Breast epithelium (tissue), 4 donors: ENCODE results near the gene IPCEF1. TPM values are rescaled to one million over a fixed set of nuclear protein-coding genes. Genes with fewer than 3 reads are reported as not detected.

Experiments
- DNase-seq, 2 donors: peaks; one replicate each; pipeline ENCODE4 v3.0.0-alpha.2; 2019; ENCODE audit warnings: low spot score in 2 of 2
- H3K27ac ChIP-seq, 2 donors: fragments of 200-600 bp; sonication (generic) in 1 of 2; one replicate each; pipeline ENCODE4 v1.5.1; 2016 to 2019; ENCODE audit warnings: mild to moderate bottlenecking in 1 of 2
- H3K27me3 ChIP-seq, 2 donors: fragments of 200-600 bp; sonication (generic) in 1 of 2; one replicate each; pipeline versions ENCODE4 v1.5.1 to v1.6.0; 2017 to 2019; ENCODE audit warnings: control low read depth in 1 of 2, mild to moderate bottlenecking in 1 of 2
- H3K36me3 ChIP-seq: fragments of 200-600 bp; one replicate; pipeline ENCODE4 v1.5.1; 2019
- H3K4me1 ChIP-seq, 2 donors: fragments of 200-600 bp; sonication (generic); one replicate each; pipeline ENCODE4 v1.5.1; 2016 to 2019; ENCODE audit warnings: control low read depth in 1 of 2
- H3K4me3 ChIP-seq, 3 donors: fragments of 200-600 bp; sonication (generic); 1 replicate in 2 of 3; 2 replicates in 1 of 3; pipeline ENCODE4 v1.5.1; 2016 to 2019; ENCODE audit warnings: mild to moderate bottlenecking in 3 of 3, moderate library complexity in 2 of 3
- H3K9me3 ChIP-seq, 2 donors: fragments of 200-600 bp; sonication (generic) in 1 of 2; one replicate each; pipeline ENCODE4 v1.5.1; 2016 to 2019; ENCODE audit warnings: control low read depth in 1 of 2
- CTCF ChIP-seq, 3 donors: fragments of 450-650 bp; IDR thresholded peaks; one replicate each; pipeline ENCODE4 v1.5.1; 2016 to 2017; ENCODE audit warnings: antibody characterized with exemption in 3 of 3, mild to moderate bottlenecking in 3 of 3, moderate library complexity in 3 of 3
- POLR2A ChIP-seq: fragments of 450-650 bp; IDR thresholded peaks from one replicate; pipeline ENCODE4 v1.6.1; 2016; ENCODE audit warnings: antibody characterized with exemption, mild to moderate bottlenecking, moderate library complexity
- POLR2AphosphoS5 ChIP-seq, 3 donors: sonication (generic); formaldehyde crosslinking; IDR thresholded peaks; one replicate each; pipeline ENCODE4 v1.6.1; 2017; ENCODE audit warnings: antibody characterized with exemption in 3 of 3
- intact Hi-C: fragments of 100-400 bp; cut with DNase I; formaldehyde crosslinking; loops from one replicate; pipeline ENCODE4 v1.15.1; 2023; ENCODE audit warnings: low total_unique reads
- total RNA-seq, 3 donors: library from RNA; depleted of rRNA; stranded (reverse); fragments of >200 nt; gene quantifications; one replicate each; pipeline ENCODE4 v1.1.0, GENCODE V29; 2016

The IPCEF1 gene
- total RNA-seq, 3 donors from 2014 or later, result 3.7 to 6.7 (median 5.6) TPM

DNA sequence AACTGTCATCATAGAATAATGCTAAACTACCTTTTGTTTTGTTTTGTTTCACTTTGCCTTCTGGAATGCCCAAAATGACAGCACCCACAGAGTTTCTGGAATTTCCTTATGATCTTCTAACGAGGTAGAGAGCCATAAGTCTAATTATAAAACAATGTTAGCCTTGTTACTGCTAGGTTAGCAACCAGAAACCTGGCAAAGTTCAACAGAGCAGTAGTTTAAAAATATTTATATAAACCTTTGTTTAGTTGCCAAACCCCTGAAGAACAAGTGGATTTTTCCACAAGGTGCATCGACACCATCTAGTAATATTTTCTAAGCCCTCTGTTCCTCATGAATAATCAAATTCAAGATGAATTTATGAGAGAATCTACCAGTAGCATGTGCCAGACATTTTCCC lies 27.6 kb upstream of the IPCEF1 start:
- DNase-seq, result no peak
- Histone ChIP-seq H3K4me1 (no peaks in the 10 kb centered on the region), H3K9me3 (peaks cover 0 to 2% of the 10 kb centered on the region in 2 donors), H3K27me3 (no peaks in the 10 kb centered on the region), H3K36me3 (no peaks in the 10 kb centered on the region), H3K27ac (peak overlapping the region; percentile 28 to 68), H3K4me3 (no peak overlapping the region)
- intact Hi-C loops, result no loop called here
- TF ChIP-seq POLR2A (no peak), CTCF (IDR thresholded peaks at IDR 0.05) (no peak), POLR2AphosphoS5 (IDR thresholded peaks at IDR 0.05) (no peak)

GRCh38 chr6:154383273-154383672 lies 26.7 kb upstream of the IPCEF1 start:
- TF ChIP-seq POLR2A (no peak), CTCF (IDR thresholded peaks at IDR 0.05) (no peak), POLR2AphosphoS5 (IDR thresholded peaks at IDR 0.05) (no peak)
- Histone ChIP-seq H3K36me3 (no peaks in the 10 kb centered on the region), H3K4me3 (no peak overlapping the region), H3K4me1 (no peaks in the 10 kb centered on the region), H3K27ac (peak overlapping the region; percentile 16 to 68), H3K27me3 (no peaks in the 10 kb centered on the region), H3K9me3 (no peaks in the 10 kb centered on the region)
- intact Hi-C loops, result no loop called here
- DNase-seq, result no peak

GRCh38 chr6:154382740-154383139 lies 26.1 kb upstream of the IPCEF1 start:
- intact Hi-C loops, result no loop called here
- no peak for DNase-seq
- no peaks in the 10 kb centered on the region for H3K4me1 ChIP-seq
- TF ChIP-seq CTCF (IDR thresholded peaks at IDR 0.05), result no peak
- TF ChIP-seq POLR2AphosphoS5 (IDR thresholded peaks at IDR 0.05), result no peak
- H3K9me3 ChIP-seq, result no peaks in the 10 kb centered on the region
- no peaks in the 10 kb centered on the region for H3K27me3 ChIP-seq
- H3K4me3 ChIP-seq, result no peak overlapping the region
- no peak overlapping the region for H3K27ac ChIP-seq
- H3K36me3 ChIP-seq, result no peaks in the 10 kb centered on the region

- no peak overlapping the region for H3K4me3 ChIP-seq
- intact Hi-C loops, result no loop called here
- H3K36me3 ChIP-seq, result no peaks in the 10 kb centered on the region
- DNase-seq, result no peak
- H3K4me1 ChIP-seq, result no peaks in the 10 kb centered on the region
- no peak overlapping the region for H3K27ac ChIP-seq
- no peaks in the 10 kb centered on the region for H3K9me3 ChIP-seq
- no peak for TF ChIP-seq POLR2A
- no peak for TF ChIP-seq POLR2AphosphoS5 (IDR thresholded peaks at IDR 0.05)
- TF ChIP-seq CTCF (IDR thresholded peaks at IDR 0.05), result no peak
- H3K27me3 ChIP-seq, result no peaks in the 10 kb centered on the region
These were observed 24.9 kb upstream of the IPCEF1 start for GRCh38 chr6:154381548-154381947.

DNA sequence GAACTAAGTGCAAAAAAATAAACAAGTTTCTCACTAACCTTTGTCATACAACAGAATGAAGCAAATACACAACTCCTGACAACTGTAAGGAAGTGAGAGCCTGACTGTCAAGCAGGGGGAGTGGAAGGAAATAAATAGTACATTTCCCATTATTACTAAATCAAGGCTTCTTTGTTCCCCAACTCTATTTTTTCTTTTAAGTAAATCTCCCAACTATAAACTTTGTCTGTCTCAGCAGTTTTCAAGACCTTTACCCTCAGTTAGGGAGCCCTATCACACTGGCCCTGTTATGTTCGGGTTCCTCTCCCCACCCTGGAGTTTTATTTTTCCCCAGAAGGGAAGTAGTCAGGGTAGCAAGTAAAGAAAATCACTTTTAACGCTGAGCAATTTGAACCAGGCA lies 24.1 kb upstream of the IPCEF1 start:
- H3K27me3 ChIP-seq, result no peaks in the 10 kb centered on the region
- intact Hi-C loops, result no loop called here
- no peaks in the 10 kb centered on the region for H3K4me1 ChIP-seq
- H3K36me3 ChIP-seq, result no peaks in the 10 kb centered on the region
- H3K9me3 ChIP-seq, result no peaks in the 10 kb centered on the region
- no peak for TF ChIP-seq POLR2AphosphoS5 (IDR thresholded peaks at IDR 0.05)
- TF ChIP-seq POLR2A, result no peak
- TF ChIP-seq CTCF (IDR thresholded peaks at IDR 0.05), result no peak
- DNase-seq, result no peak
- H3K4me3 ChIP-seq, result no peak overlapping the region
- H3K27ac ChIP-seq, result no peak overlapping the region
